AG20443 (cell line): ENCODE data around the gene TTC28.

Source experiments
- DNase-seq: peaks from one replicate; pipeline ENCODE4 v3.0.0; 2012; ENCODE audit warnings: low spot score, mixed read lengths

Gene TTC28

GRCh38 chr22:28440592-28441390 lies 238.8 kb downstream of the TTC28 start:
- peak; percentile 28 for DNase-seq

- no peak for DNase-seq
These were observed 241.4 kb downstream of the TTC28 start for GRCh38 chr22:28438183-28438768.

- no peak for DNase-seq
These were observed 243.7 kb downstream of the TTC28 start for GRCh38 chr22:28435982-28436381.

- no peak for DNase-seq
These were observed 244.4 kb downstream of the TTC28 start for GRCh38 chr22:28435140-28435768.

- DNase-seq: peak; percentile 17
These were observed 249.1 kb downstream of the TTC28 start for GRCh38 chr22:28430466-28431025.

GRCh38 chr22:28429711-28430110 lies 249.9 kb downstream of the TTC28 start:
- peak; percentile 31 for DNase-seq

- no peak for DNase-seq
These were observed 251.4 kb downstream of the TTC28 start for GRCh38 chr22:28428271-28428670.

GRCh38 chr22:28426346-28427132 lies 253.1 kb downstream of the TTC28 start:
- DNase-seq: peak; percentile 33

GRCh38 chr22:28425211-28425610 lies 254.4 kb downstream of the TTC28 start:
- no peak for DNase-seq

GRCh38 chr22:28424427-28425080 lies 255.1 kb downstream of the TTC28 start:
- peak; percentile 17 for DNase-seq

- no peak for DNase-seq
These were observed 259.7 kb downstream of the TTC28 start for GRCh38 chr22:28419919-28420318.

- no peak for DNase-seq
These were observed 261.6 kb downstream of the TTC28 start for GRCh38 chr22:28418008-28418407.

GRCh38 chr22:28417431-28417830 lies 262.2 kb downstream of the TTC28 start:
- no peak for DNase-seq

- no peak for DNase-seq
These were observed 264.7 kb downstream of the TTC28 start for GRCh38 chr22:28414913-28415312.

GRCh38 chr22:28413612-28414399 lies 265.8 kb downstream of the TTC28 start:
- DNase-seq: peak; percentile 18

- DNase-seq: no peak
These were observed 267.5 kb downstream of the TTC28 start for GRCh38 chr22:28412109-28412508.

- no peak for DNase-seq
These were observed 268.5 kb downstream of the TTC28 start for GRCh38 chr22:28411125-28411524.

- peak; percentile 68 for DNase-seq
These were observed 269.4 kb downstream of the TTC28 start for GRCh38 chr22:28410050-28410816.

- DNase-seq: no peak
These were observed 270.9 kb downstream of the TTC28 start for GRCh38 chr22:28408709-28409108.

GRCh38 chr22:28407645-28408044 lies 272.0 kb downstream of the TTC28 start:
- DNase-seq: no peak
